HG03439 (cell line): ENCODE results near the gene MRPS2.
"Not testable (repeated sequence)": the region's sequence is repeated elsewhere in the genome, so short reads cannot be mapped to it uniquely, and the experiment has no call there.

Source experiments
- ATAC-seq: cut with Tn5 transposase; IDR thresholded peaks from one replicate; pipeline ENCODE4 v1.9.1; 2021; ENCODE audit warnings: mild to moderate bottlenecking, moderate library complexity; ENCODE audit not compliant: unreplicated experiment

MRPS2 gene

DNA sequence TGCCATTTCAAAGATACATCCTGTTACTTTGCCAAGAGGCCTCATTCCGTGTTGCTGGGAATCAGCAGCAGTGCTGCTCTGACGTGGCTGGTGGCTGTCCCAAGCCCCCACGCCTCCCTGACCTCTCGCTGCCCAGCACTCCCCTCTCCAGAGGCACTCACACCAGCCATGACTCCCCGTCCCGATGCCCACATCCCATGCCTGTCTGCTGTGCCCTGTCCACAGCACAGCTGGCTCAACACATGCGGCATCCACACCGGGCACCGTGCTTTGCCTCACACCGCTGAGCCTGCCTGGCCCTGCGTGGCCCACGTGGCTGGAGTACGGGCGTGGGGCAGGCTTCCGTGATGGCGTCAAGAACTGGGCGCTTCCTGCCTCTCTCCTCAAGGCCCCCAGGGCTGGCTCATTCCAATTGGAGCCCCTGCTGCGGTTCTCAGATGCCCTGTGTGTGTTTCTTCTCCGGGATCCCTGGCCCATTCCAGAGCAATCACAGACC, 12.9 kb downstream of the MRPS2 start:
- no peak for ATAC-seq

DNA sequence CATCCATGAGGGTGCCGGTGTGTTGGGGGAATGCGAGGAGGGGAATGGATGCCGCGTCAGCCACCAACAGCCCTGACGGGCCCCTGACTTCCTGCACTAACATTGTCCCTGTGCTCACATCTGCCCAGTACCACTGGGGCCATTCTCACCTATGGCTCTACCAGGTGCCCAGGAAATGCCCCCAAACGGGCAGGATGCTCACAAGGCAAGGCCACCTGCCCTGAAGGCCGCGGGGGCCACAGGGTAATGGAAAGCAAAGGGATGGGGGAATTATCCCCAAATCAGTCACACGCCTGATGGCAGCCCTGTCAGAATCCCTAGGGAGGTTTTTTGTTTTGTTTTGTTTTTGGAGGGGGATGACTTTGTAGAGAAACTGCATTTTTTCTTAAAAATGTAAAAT, 13.4 kb downstream of the MRPS2 start:
- ATAC-seq, result not testable (repeated sequence)

DNA sequence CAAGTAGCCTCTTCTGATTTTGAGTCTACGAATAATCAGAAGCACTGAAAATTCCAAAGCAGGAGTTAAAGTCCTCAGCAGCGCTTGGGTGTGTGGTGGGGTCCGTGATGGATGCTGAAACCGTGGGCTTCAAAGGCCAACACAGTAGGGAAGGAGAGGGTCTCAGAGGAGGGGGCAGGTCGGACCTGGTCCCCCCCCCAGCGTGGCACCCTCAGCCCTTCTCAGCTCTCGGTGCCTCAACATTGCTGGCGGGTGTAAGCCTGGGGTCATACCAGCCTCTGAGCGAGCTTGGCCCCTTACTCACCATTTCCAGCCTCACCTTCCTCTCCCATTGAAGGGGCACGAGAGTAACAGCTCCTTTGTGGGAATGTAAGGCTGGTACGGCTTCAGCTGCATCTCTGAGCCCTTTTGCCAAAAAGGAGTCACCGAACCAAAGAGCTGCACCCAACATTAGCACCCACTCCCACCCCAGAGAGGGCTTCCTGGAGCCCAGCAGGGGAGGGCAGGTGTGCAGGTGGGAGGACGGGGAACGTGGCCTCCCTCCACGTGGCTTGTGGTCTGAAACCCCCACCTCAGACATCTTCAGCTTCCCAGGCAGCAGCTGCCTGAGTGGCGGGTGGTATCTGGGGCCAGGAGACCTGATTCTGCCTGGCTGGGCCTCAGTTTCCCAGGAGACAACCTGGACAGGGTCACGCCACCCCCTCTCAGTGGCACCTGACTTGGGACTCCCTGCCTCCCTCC, 14.0 kb downstream of the MRPS2 start:
- ATAC-seq, result no peak

DNA sequence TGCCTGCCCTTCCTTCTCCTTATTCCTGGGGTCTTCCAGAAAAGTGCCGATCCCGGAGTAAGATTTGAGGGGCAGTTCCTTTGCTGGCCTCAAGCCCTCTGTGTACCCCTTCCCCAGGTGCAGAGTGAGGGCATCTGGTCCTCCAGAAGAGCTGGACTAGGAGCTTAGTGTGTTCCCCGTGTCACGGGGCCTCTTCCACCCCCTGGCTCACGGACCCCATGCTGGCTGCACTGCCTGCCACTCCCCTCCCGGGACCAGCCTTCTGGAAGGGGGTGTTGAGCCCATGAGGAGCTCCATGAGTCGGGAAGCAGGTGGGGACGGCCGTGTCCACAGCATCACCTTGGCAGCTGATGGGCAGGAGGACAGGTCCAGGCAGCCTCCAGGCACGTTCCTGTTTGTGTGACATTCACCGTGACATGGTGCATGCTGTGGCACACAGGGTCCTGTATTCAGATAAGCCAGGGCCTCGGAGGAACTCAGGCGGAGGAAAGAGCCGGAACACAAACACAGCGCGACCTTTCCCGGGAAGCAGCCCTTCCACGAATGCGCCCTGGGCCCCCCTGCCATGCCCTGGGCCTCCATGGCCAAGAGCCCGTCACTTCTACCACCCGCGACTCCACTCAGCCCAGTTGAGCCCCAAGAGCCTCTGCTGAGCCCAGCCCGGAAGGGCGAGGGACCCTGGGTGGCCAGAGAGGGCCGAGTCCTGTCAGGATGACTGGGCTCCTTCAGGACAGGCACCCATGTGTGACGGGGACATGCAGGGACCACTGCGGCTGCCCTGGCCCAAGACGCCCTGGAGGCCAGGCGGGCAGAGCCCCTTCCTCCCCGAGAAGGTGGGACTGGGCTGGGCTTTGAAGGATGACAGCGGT, 14.8 kb downstream of the MRPS2 start:
- no peak for ATAC-seq

DNA sequence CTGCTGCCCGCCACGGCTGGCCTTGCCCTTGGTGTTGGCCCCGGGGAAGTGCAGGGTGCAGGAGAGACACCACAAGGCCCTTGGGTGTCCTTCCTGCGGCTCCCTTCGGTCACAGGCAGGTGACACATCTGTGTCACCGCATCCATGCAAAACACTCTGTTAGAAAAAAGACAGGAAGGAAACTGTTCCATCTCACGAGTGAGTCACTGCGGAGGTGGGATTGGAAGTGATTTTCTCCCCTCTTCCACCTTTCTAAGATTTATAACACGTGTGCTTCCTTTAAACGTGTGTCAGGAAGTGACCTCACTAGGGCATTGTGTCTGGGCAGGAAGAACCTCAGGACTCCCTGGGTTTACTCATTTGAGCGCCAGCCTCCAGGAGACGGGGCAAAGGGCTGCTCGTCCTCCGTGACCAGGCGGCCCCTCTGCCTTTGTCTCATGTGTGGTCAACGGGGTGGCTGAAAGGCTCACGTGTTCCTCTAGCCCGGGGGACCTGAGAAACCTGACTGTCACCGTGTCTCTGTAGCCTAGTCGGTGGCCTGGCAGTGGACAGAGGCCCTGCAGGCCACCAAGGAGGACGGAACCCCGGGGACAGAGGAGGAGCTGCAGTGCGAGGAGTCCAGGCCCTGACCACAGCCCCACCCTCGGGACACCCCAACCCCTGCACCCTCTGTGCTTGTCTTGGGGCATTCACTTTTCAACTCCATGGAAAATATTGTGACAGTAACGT, 15.8 kb downstream of the MRPS2 start:
- no peak for ATAC-seq

DNA sequence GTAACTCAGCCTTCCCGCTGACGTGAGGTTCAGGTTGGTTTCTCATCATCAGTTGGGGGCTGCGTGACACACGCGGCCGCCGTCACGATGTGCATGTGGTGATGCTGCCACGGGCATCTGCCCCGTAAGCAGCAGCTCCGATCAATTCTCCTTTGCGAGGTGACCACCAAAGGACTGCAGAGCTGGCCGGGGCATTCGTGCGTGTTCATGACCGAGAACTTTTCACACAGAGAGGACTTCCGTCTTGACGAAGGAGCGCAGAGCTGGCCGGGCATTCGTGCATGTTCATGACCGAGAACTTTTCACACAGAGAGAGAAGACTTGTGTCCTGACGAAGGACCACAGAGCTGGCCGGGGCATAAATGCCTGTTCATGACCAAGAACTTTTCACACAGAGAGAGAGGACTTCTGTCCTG, 16.9 kb downstream of the MRPS2 start:
- ATAC-seq, result no peak

DNA sequence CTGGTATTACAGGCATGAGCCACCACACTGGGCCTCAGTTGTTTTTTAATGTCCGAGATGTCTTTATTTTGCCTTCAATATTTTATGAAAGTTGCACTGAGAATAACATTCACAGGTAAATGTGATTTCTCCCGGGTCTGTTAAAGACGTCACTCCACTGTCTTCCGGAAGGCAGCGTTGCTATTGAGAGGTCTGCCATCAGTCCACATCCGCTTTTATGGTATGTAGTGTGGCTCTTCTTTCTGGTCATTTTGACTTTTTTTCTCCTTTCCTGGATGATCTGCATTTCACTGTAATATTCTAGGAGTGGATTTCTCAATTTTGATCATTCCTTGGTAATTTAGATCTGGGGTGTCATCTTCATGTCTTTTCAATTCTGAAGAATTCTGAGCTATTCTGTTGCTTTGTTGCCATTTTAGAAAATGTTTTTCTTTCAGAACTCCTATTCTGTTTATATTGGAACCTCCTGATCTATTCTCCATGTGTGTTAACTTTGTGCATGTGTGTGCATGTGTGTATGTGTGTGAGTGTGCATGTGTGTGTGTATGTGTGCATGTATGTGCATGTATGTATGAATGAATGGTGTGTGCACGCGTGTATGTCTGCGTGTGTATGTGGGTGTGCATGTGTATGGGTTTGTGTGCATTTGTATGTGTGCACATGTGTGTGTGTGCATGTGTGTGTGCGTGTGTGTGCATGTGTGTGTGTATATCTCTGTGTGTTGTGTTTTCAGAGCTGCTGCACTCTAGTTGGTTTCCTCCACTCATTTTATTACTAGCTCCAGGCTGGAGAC, 18.9 kb downstream of the MRPS2 start:
- no peak for ATAC-seq

DNA sequence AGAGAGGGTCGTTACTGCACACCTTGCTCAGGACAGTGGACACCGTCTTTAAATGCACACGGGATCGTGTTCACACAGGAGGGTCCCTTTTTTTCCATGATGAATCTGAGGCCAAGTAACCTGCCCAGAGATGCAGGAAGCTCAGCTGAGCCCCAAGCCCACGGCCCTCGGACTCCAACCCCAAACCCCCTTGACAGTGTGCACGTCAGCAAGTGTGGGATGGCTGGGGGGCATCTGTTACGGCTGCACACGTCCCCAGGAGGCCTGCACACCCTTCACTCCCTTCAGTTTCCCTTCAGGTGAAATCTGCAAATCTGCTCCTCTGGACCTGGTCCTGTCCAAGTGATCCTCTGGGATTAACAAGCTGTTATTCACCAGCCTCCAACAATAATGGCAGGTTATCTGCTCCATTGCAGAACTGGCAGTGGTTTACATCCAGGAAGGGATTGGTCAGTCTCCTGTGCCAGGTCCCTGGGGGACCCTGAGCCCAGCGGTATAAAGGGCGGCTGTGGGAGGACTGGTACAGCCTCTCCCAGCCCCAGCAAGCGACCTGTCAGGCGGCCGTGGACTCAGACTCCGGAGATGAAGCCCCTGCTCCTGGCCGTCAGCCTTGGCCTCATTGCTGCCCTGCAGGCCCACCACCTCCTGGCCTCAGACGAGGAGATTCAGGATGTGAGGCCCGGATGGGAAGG, 20.6 kb downstream of the MRPS2 start, which contains the start of gene LCN1:
Gene LCN1 (plus strand): TSS at position 525 of the 692 bp plus-strand sequence. CDS start 58 bp downstream, at position 583.
- ATAC-seq, result no peak

DNA sequence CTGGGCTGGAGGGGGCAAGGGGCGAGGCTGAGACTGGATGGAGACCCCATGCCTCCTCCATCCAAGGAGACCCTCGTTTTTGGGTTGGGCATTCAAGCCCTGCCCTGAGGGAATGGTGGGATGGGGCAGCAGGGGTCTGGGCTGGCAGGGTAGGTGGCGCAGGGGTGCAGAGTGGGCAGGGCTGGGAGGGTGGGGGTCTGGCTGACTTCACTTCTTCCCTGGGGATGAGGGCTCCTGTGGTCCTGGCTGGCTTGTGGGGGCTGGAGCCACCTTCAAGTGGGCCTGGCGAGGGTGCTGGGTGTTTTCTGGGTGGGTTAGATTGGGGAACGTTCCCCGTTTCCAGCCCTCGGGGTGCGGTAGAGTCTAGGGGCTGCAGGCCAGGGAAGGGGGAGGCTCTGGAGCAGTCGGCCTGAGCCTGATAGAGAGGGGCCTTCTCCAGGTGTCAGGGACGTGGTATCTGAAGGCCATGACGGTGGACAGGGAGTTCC, 21.2 kb downstream of the MRPS2 start:
- no peak for ATAC-seq

DNA sequence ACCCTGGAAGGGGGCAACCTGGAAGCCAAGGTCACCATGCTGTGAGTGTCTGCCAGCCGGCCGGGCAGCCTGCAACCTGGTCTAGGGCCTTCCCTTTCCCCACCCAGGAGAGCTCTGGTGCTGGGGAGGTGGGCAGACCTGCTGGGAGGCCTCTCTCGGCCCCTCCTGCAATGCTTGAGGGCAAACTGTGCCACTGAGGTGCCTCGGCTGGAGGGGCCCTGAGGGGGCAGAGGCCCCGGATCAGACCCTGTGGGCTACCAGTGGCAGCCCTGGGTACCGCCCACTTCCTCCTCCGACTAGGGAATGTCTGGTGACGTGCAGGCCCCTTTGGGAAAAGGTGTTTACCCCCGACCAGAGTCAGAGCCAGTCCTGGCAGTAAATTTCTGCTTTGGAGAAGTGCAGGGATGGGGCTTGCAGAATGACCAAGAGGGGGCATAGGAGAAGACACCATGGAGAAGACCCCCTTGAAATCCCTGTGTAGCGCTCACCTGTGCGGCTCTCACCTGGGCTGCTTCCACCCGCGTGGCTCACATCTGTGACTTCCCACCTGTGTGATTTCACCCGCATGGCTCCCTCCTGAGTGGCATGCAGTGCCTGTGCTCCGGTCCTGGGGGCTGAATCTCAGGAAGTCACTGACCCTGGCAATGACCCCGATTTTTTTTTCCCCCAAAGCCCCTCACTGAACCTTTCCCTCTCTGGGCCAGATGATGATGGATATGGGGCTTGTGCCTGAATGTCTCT, 21.8 kb downstream of the MRPS2 start:
- no peak for ATAC-seq

DNA sequence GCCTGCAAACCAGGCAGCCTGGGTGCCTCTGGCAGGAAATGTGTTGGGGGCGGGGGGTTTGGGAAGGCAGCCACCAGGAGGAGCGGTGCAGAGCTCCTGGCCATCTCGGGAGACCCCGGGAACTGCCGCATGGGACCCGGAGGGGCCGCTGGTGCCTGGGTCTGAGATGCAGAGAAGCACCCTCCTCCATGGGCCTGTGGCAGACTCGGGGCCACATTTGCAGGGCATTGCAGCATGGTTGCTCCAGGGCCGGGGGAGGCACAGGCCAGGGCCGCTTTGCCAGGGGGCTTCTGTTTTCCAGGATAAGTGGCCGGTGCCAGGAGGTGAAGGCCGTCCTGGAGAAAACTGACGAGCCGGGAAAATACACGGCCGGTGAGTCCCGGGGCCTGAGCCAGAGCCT, 22.4 kb downstream of the MRPS2 start:
- no peak for ATAC-seq

DNA sequence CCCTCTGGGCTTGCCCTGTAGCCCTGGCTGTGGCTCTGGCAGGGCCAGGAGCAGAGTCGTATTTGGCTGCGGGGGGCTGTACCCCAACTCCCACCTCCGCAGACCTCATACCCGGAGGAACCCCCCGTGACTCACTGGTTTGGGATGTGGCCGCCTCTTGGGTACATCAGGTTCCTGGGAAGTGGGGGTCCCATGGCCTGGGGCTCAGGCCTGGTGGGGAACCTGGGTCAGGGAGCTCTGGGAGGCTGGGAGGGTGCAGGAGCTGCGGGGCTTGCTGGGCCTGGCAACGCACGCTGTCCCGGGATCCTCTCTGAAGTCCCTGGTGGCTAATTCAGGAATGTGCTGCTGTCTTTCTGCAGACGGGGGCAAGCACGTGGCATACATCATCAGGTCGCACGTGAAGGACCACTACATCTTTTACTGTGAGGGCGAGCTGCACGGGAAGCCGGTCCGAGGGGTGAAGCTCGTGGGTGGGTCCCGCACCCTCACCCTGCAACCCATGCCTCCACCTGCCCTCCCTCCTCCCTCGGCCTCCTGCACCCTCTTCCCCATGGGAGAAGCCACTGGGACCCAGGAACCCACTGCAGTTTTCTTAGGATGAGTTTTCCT, 23.1 kb downstream of the MRPS2 start:
- ATAC-seq, result no peak

DNA sequence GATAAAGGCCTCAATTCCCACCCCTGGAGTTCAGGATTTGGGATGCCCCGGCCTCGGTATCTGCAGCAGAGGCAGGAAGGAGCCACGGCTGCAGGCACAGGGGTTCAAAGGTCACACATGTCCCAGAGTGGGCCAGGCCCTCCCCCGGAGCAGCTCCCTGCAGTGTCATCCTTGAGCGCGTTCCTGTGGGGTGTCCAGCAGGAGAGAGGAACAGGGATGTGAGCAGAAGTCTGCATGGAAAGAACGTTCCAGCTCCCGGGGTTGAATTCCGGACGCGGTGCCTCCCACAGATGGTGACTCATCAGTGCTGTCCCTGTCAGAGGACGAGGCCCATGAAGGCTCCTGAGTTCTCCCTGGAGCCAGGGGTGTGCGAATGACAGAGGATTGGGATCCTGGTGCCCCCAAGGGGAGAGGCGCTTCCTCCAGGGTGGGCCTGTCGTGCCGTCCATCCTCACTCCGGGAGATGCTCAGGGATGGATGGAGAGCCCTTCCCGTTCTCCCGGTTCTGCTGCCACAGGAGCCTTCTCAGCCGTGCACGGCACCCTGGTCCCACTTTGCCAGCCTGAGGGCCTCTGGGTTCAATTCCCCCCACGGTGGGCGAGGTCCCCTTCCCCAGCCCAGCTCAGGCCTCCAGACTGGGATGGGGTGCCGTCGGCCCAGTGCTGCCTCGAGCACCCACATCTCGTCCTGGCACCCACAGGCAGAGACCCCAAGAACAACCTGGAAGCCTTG, 23.8 kb downstream of the MRPS2 start:
- ATAC-seq, result no peak

DNA sequence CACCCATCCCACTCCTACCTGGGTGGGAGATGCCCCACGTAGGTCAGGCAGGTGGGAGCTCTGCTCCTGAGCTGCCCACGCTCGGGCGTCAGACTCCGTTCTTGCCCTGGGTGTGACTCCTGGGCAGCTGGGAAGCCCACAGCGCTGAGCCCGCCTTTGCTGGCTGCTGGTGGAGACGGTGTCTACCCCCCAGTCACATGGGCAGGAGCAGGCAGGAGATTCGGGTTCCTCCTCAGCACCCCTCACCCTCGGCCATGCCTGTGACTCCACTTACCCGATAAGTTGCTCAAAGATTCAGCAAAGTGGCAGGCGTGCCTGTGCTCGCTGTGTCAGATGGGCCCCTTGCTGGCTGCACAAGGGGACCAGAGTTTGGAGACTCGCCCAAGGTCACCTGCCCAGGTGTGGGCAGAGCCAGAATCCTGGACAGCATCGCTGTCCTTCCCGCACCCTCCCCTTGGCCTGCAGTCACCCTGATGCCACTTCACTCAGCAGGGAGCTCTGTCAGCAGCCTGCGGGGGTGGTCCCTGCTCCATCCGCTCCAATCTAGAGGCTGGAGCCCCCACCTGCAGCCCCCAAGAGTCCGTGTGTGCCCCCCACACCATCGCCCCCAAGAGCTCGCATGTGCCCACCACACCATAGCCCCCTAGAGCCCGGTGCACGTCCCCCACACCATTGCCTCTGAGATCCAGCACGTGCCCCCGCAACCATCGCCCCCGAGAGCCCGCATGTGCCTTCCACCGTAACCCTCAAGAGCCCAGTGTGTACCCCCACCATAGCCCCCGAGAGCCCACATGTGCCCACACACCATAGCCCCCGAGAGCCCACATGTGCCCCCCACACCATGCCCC, 25.0 kb downstream of the MRPS2 start:
- ATAC-seq, result no peak

DNA sequence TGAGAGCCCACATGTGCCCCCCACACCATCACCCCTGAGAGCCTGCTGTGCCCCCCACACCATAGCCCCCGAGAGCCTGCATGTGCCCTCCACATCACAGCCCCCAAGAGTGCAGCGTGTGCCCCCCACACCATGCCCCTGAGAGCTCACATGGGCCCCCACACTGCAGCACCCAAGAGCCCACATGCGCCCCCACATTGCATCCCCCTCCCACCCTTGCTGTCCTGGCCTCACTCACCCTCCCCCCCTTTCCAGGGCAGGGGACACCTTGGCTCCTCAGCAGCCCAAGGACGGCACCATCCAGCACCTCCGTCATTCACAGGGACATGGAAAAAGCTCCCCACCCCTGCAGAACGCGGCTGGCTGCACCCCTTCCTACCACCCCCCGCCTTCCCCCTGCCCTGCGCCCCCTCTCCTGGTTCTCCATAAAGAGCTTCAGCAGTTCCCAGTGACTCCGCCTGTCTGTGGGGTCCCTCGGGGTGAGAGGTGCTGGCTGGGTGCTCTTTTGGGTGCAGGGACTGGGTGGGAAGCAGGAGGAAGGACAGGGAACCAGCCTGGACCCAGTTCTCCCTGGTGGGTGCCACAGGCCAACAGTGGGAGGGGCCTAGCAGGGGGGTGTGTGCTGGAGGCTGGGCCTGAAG, 25.7 kb downstream of the MRPS2 start:
- no peak for ATAC-seq

DNA sequence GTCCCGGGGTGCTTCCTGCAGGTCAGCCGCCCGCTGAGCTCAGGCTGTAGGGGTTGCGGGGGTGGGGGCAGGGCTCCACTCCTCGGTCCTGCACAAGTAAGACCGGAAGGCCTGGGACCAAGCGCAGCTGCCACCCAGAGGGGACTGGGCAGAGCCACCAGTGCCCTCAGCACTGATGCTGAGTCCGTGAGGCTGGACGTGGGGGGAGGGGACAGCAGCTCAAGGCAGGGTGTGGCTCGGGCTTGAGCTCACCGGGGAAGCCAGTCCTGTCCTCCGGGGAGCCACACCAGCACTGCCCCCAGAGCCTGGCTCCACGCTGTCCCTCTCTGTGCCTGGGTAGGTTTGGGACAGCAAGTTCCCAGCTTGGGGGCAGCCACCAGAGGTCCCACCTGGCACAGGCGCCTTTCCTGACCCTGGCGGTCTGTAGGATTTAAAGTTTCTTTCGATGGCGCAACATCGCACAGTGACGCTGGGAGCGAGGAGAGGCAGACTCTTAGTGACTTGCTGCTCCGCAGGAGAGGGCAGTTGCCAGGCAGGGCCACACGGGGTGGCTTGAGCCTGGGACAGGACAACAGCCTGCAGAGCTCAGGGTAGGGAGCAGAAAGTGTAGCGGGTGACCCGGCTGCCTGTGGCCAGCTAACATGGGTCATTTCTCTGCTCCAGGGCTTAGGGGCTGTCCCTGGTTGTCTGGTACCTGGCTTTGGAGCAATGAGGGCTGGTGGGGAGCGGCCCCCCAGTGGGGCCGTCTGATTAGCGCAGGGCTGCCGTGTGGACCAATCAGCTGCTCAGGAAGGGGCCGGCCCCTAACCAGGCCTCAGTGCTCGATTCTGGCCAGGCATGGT, 26.5 kb downstream of the MRPS2 start:
- ATAC-seq, result no peak
